ENCODE measurements around the gene COA4. TPM values are rescaled to one million over a fixed set of nuclear protein-coding genes. Genes with fewer than 3 reads are reported as not detected.

COA4 gene
- total RNA-seq, 1 experiment from 2014 or later, result 114 TPM

- TF ChIP-seq GRHL2 (CRISPR knock-in tag; IDR thresholded peaks at IDR 0.05; ENCODE audit: insufficient replicate concordance, severe bottlenecking) (no peak), CREM (CRISPR knock-in tag; IDR thresholded peaks at IDR 0.05) (no peak), ZNF416 (CRISPR knock-in tag; IDR thresholded peaks at IDR 0.05) (no peak), PRRX2 (CRISPR knock-in tag; IDR thresholded peaks at IDR 0.05) (no peak)
Measured at GRCh38 chr11:73921180-73921579, 44.5 kb upstream of the COA4 start (continued).

GRCh38 chr11:73916435-73916834, 39.8 kb upstream of the COA4 start:
- no peak for TF ChIP-seq TEAD1 (CRISPR knock-in tag; IDR thresholded peaks at IDR 0.05)
- TF ChIP-seq ZNF263 (CRISPR knock-in tag; IDR thresholded peaks at IDR 0.05; ENCODE audit: low read depth), result no peak
- TF ChIP-seq MYBL2 (CRISPR knock-in tag; IDR thresholded peaks at IDR 0.05), result no peak
- no peak for TF ChIP-seq ATF6 (CRISPR knock-in tag; IDR thresholded peaks at IDR 0.05)
- TF ChIP-seq OVOL2 (CRISPR knock-in tag; IDR thresholded peaks at IDR 0.05; ENCODE audit: borderline replicate concordance), result no peak
- TF ChIP-seq GTF2I (CRISPR knock-in tag; conservative IDR thresholded peaks at IDR 0.05), result no peak
- TF ChIP-seq CREB1 (CRISPR knock-in tag; IDR thresholded peaks at IDR 0.05), result no peak
- ChIA-PET POLR2A (no interaction called here), CTCF (interaction anchor here (1.1 to 1.3 kb wide), 2 partner anchors 15 to 24 kb away, joined by 3 to 6 read pairs; no protein-coding TSS in a partner anchor)
- Mint-ChIP-seq H3K27ac (no peak overlapping the region), H3K9me3 (no peaks in the 10 kb centered on the region), H3K27me3 (ENCODE audit: low read depth) (no peaks in the 10 kb centered on the region), H3K4me3 (no peak overlapping the region), H3K36me3 (peaks cover 28% of the 10 kb centered on the region), H3K4me1 (no peaks in the 10 kb centered on the region)
- no peak for ATAC-seq
- no peak for DNase-seq (ENCODE audit: low spot score)

GRCh38 chr11:73914284-73914683, 37.6 kb upstream of the COA4 start:
- Mint-ChIP-seq H3K36me3 (peaks cover 30% of the 10 kb centered on the region), H3K9me3 (no peaks in the 10 kb centered on the region), H3K4me1 (no peaks in the 10 kb centered on the region), H3K27ac (no peak overlapping the region), H3K4me3 (no peak overlapping the region), H3K27me3 (ENCODE audit: low read depth) (no peaks in the 10 kb centered on the region)
- ATAC-seq (no peak), DNase-seq (ENCODE audit: low spot score) (no peak)
- TF ChIP-seq CTCF (IDR thresholded peaks at IDR 0.05) (no peak), ATF3 (CRISPR knock-in tag; conservative IDR thresholded peaks at IDR 0.05) (no peak), ZNF138 (CRISPR knock-in tag; conservative IDR thresholded peaks at IDR 0.05) (no peak), SP1 (CRISPR knock-in tag; conservative IDR thresholded peaks at IDR 0.05) (no peak), ZNF532 (CRISPR knock-in tag; IDR thresholded peaks at IDR 0.05; ENCODE audit: borderline replicate concordance) (no peak), SMAD4 (CRISPR knock-in tag; IDR thresholded peaks at IDR 0.05) (no peak), ZNF425 (CRISPR knock-in tag; conservative IDR thresholded peaks at IDR 0.05) (no peak)
- POLR2A ChIA-PET, result no interaction called here
- CTCF ChIA-PET, result interaction anchor here (0.8 kb wide), 1 partner anchor 17 kb away, joined by 3 read pairs; no protein-coding TSS in a partner anchor
